Measurements from ENCODE around the gene EXOSC1.
"Not testable (repeated sequence)": the region's sequence is repeated elsewhere in the genome, so short reads cannot be mapped to it uniquely, and the experiment has no call there.

EXOSC1 gene

DNA sequence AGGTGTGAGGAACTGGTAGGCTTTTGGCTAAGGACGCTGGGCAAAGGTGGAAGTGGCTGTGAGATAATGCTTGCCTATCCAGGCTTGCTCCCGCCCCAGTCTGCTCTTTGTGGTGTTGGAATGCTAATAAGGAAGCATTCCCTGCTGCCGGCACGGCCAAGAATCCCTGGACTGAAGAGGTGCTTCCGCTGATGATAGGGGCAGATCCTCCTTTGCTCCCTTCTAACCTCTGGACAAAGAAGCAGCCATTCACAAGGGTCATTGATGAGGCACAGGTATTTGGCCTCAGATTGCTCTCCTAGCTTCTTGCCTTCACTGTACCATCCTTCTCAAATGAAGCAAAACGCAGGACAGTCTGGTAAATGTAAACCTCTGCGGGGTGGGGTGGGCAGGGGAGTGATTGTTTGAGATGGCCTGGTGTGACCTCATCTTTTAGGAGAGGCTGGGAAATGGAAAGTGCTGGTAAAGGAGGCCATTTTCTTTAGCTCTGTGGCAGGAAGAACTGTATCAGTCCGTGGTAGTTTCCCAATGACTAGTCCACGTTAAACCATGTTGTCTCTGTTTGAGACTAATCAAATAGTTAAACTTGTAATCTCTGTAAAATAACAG lies 18.1 kb downstream of the EXOSC1 start:
- Histone ChIP-seq H3K36me3 (ENCODE audit: control insufficient read depth, insufficient read depth, low read length) (peaks cover 28% of the 10 kb centered on the region), H3K27me3 (ENCODE audit: control insufficient read depth, insufficient read depth, low read length) (no peaks in the 10 kb centered on the region), H3K4me3 (ENCODE audit: low read depth, low read length) (peak overlapping the region; percentile 85), H3K9me3 (ENCODE audit: control insufficient read depth, insufficient read depth, low read length) (no peaks in the 10 kb centered on the region), H3K9ac (ENCODE audit: low read depth, low read length) (peak overlapping the region; percentile 97), H3K4me1 (ENCODE audit: control insufficient read depth, insufficient read depth, low read length) (peaks cover 7% of the 10 kb centered on the region)

DNA sequence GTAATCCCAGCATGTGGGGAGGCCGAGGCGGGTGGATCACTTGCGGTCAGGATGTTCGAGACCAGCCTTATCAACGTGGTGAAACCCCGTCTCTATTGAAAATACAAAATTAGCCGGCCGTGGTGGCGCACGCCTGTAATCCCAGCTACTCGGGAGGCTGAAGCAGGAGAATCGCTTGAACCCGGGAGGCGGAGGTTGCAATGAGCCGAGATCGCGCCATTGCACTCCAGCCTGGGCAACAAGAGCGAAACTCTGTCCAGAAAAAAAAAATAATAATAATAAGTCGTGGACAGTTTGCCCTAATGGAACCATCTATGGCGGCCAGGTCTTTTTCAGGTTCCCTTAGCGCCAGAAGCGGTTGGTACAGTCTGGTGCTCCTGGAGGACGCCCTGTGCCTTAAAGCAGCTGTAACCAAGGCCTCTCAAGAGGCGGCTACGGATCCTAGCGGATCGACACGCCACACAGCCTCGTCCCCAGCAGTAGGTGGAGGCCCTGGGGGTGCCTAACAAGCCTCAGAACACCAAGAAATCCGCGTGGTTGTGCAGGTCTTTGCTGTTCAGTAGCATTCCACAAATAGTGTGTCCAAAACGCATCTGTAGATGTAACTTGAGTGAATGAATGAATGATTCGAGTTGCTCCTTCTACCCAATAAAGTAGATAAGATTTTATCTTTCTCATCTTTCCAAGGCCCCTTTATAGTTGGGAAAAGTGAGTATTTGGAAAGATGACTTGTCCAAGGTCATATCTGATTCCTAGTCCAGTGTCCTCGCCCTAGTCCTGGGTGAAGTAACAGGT lies 18.8 kb downstream of the EXOSC1 start:
- Histone ChIP-seq H3K4me1 (ENCODE audit: control insufficient read depth, insufficient read depth, low read length) (peaks cover 7% of the 10 kb centered on the region), H3K27me3 (ENCODE audit: control insufficient read depth, insufficient read depth, low read length) (no peaks in the 10 kb centered on the region), H3K9me3 (ENCODE audit: control insufficient read depth, insufficient read depth, low read length) (no peaks in the 10 kb centered on the region), H3K9ac (ENCODE audit: low read depth, low read length) (peak overlapping the region; percentile 97), H3K36me3 (ENCODE audit: control insufficient read depth, insufficient read depth, low read length) (peaks cover 26% of the 10 kb centered on the region), H3K4me3 (ENCODE audit: low read depth, low read length) (peak overlapping the region; percentile 85)

DNA sequence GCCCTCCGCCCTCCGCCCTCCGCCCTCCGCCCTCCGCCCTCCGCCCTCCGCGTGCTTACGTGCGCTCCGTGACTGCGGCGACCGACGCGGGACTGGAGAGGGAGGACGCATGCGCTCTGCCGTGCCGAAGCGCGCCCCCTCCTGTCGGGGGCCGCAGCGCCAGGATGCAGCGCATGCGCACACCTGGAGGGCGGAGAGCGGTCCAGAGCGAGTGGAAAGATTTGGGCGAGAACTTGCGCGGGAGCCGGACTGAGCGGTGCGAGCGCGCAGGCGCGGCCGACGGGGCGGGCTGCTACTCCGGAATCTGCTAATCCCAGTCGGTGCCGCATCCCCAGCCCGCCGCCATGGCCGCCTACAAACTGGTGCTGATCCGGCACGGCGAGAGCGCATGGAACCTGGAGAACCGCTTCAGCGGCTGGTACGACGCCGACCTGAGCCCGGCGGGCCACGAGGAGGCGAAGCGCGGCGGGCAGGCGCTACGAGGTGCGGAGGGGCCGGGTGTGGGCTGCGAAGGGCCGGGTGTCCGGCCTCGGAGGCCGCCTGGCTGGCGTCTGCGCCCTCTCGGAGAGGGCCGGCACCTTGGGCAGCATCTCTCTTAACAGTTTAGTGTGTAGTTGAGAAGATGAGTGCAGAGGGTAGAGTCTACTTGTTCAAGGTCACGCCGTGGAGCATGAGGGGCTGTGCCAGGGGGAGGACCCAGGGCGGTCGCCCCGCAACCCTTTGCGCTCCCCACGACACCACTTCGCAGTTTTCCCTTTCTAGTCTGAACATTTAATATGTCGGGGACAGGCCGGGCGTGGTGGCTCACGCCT lies 19.6 kb downstream of the EXOSC1 start, which contains the start of gene PGAM1:
Gene PGAM1 (plus strand): TSS at position 228 of the 812 bp plus-strand sequence. CDS start 117 bp downstream, at position 345.
- peak within 1 kb of the TSS; percentile 97 for H3K9ac ChIP-seq (ENCODE audit: low read depth, low read length)
- H3K27me3 ChIP-seq (ENCODE audit: control insufficient read depth, insufficient read depth, low read length) = no peaks in the 10 kb centered on the region
- H3K36me3 ChIP-seq (ENCODE audit: control insufficient read depth, insufficient read depth, low read length) = peaks cover 19% of the 10 kb centered on the region
- no peaks in the 10 kb centered on the region for H3K9me3 ChIP-seq (ENCODE audit: control insufficient read depth, insufficient read depth, low read length)
- H3K4me1 ChIP-seq (ENCODE audit: control insufficient read depth, insufficient read depth, low read length) = peaks cover 7% of the 10 kb centered on the region
- H3K4me3 ChIP-seq (ENCODE audit: low read depth, low read length) = peak within 1 kb of the TSS; percentile 85

DNA sequence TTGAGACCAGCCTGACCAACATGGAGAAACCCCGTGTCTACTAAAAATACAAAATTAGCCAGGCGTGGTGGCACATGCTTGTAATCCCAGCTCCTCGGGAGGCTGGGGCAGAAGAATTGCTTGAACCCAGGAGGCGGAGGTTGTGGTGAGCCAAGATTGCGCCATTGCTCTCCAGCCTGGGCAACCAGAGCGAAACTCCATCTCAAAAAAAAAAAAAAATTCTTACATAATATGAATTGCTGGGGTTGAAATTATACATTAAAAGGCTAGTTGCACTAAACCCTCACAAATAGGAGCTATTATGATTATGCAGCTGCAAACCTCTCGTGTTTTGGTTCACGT lies 22.1 kb downstream of the EXOSC1 start:
- H3K9ac ChIP-seq (ENCODE audit: low read depth, low read length); H3K36me3 ChIP-seq (ENCODE audit: control insufficient read depth, insufficient read depth, low read length); H3K4me3 ChIP-seq (ENCODE audit: low read depth, low read length); H3K9me3 ChIP-seq (ENCODE audit: control insufficient read depth, insufficient read depth, low read length); H3K4me1 ChIP-seq (ENCODE audit: control insufficient read depth, insufficient read depth, low read length); H3K27me3 ChIP-seq (ENCODE audit: control insufficient read depth, insufficient read depth, low read length): not testable (repeated sequence)

DNA sequence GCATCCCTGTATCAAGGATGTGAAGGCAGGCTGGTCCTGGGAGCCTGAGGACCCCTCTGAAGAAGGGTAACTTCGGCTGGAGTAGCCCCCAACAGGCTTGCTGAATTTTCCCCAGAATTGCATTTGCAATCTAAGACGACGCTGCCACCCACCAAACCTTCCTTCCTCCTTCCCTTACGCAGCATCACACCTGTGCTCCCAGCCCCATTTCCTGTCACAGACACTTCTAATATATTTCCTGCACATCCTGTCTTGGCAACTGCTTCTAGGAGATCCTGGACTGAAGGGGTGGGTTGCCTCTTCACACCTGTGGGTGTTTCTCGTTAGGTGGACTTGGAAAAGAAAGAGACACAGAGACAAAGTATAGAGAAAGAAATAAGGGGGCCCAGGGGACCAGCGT lies 29.2 kb downstream of the EXOSC1 start:
- H3K4me3 ChIP-seq (ENCODE audit: low read depth, low read length) = no peak overlapping the region
- peaks cover 9% of the 10 kb centered on the region for H3K4me1 ChIP-seq (ENCODE audit: control insufficient read depth, insufficient read depth, low read length)
- H3K9ac ChIP-seq (ENCODE audit: low read depth, low read length) = no peak overlapping the region
- no peaks in the 10 kb centered on the region for H3K27me3 ChIP-seq (ENCODE audit: control insufficient read depth, insufficient read depth, low read length)
- no peaks in the 10 kb centered on the region for H3K36me3 ChIP-seq (ENCODE audit: control insufficient read depth, insufficient read depth, low read length)
- H3K9me3 ChIP-seq (ENCODE audit: control insufficient read depth, insufficient read depth, low read length) = no peaks in the 10 kb centered on the region

DNA sequence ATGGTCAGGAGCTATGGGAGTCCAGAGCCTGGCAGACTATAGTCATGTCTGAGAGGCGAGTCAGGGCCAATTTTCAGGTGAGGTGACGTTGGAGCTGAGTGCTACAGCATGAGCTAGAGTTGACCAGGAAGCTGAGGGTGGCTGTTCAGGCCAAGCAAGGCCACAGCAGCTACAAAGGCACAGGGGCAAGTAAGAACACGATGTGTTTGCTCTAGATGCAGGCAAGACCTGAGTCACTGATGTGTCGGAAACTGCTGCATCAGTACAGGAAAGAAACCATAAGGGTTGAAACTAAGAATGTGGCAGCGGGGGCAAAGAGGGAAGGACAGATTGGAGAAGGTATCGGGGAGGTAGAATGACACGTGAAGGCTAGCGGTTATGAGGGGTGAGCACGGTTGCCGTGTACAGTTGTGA lies 32.9 kb downstream of the EXOSC1 start:
- Histone ChIP-seq H3K36me3 (ENCODE audit: control insufficient read depth, insufficient read depth, low read length) (no peaks in the 10 kb centered on the region), H3K9me3 (ENCODE audit: control insufficient read depth, insufficient read depth, low read length) (no peaks in the 10 kb centered on the region), H3K4me1 (ENCODE audit: control insufficient read depth, insufficient read depth, low read length) (peaks cover 4% of the 10 kb centered on the region), H3K4me3 (ENCODE audit: low read depth, low read length) (no peak overlapping the region), H3K27me3 (ENCODE audit: control insufficient read depth, insufficient read depth, low read length) (no peaks in the 10 kb centered on the region), H3K9ac (ENCODE audit: low read depth, low read length) (no peak overlapping the region)

DNA sequence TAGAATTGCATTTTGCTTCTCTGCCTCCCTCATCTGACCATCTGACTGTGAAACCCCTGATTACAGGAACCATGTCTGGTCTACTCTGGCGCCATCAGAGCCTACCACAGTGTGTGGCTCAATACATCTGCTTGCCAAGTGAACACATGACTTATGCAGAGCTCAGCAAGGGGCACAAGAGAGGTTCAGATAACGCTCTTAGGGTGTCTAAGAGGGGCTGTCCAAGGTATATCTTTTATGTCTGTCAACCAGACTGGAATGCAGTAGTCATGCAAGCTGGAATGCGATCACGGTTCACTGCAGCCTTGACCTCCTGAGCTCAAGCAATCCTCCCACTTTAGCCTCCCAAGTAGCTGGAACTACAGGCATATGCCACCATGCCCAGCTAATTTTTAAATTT lies 34.4 kb downstream of the EXOSC1 start:
- H3K9ac ChIP-seq (ENCODE audit: low read depth, low read length) = no peak overlapping the region
- H3K4me3 ChIP-seq (ENCODE audit: low read depth, low read length) = no peak overlapping the region
- H3K4me1 ChIP-seq (ENCODE audit: control insufficient read depth, insufficient read depth, low read length) = peaks cover 4% of the 10 kb centered on the region
- H3K36me3 ChIP-seq (ENCODE audit: control insufficient read depth, insufficient read depth, low read length) = no peaks in the 10 kb centered on the region
- H3K27me3 ChIP-seq (ENCODE audit: control insufficient read depth, insufficient read depth, low read length) = no peaks in the 10 kb centered on the region
- H3K9me3 ChIP-seq (ENCODE audit: control insufficient read depth, insufficient read depth, low read length) = no peaks in the 10 kb centered on the region

DNA sequence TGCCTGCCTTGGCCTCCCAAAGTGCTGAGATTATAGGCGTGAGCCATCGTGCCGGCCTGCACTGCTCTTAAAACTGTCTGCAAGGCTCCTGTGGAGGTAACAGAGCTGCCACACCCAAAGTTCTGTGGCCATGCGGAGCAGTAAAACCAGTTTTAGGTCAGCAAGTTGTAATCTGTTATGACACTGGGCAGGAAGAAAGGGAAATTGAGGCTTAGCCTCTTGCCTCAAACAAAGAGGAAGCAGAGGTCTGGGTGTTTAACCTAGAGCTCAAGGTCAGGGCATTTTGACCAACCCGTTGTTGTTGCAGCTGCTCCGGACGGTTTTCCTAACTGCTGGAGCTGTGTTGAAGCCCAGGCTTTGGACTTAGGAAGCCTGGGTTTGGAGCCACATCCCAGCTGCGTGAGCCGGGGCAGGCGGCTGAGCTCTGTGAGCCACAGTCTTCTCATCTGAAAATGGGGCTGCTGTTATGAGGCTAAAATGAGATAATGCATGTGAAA lies 37.3 kb downstream of the EXOSC1 start:
- Histone ChIP-seq H3K36me3 (ENCODE audit: control insufficient read depth, insufficient read depth, low read length) (no peaks in the 10 kb centered on the region), H3K4me3 (ENCODE audit: low read depth, low read length) (no peak overlapping the region), H3K4me1 (ENCODE audit: control insufficient read depth, insufficient read depth, low read length) (no peaks in the 10 kb centered on the region), H3K9ac (ENCODE audit: low read depth, low read length) (no peak overlapping the region), H3K27me3 (ENCODE audit: control insufficient read depth, insufficient read depth, low read length) (no peaks in the 10 kb centered on the region), H3K9me3 (ENCODE audit: control insufficient read depth, insufficient read depth, low read length) (no peaks in the 10 kb centered on the region)

DNA sequence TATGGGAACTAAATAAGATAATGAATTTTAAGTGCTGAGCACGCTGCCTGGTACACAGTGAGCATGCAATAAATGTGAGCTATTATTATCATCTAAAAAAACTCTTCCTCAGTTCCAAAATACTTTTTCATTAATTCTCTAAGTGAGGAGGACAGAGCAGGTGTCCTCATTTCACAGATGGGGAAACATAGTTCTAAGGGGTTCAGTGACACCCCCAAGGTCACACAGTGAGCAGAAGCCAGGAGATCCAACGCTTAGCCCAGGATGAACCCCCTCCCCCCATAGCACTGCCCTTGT lies 37.9 kb downstream of the EXOSC1 start:
- H3K9me3 ChIP-seq (ENCODE audit: control insufficient read depth, insufficient read depth, low read length) = no peaks in the 10 kb centered on the region
- no peak overlapping the region for H3K4me3 ChIP-seq (ENCODE audit: low read depth, low read length)
- H3K9ac ChIP-seq (ENCODE audit: low read depth, low read length) = no peak overlapping the region
- no peaks in the 10 kb centered on the region for H3K36me3 ChIP-seq (ENCODE audit: control insufficient read depth, insufficient read depth, low read length)
- no peaks in the 10 kb centered on the region for H3K4me1 ChIP-seq (ENCODE audit: control insufficient read depth, insufficient read depth, low read length)
- H3K27me3 ChIP-seq (ENCODE audit: control insufficient read depth, insufficient read depth, low read length) = no peaks in the 10 kb centered on the region

DNA sequence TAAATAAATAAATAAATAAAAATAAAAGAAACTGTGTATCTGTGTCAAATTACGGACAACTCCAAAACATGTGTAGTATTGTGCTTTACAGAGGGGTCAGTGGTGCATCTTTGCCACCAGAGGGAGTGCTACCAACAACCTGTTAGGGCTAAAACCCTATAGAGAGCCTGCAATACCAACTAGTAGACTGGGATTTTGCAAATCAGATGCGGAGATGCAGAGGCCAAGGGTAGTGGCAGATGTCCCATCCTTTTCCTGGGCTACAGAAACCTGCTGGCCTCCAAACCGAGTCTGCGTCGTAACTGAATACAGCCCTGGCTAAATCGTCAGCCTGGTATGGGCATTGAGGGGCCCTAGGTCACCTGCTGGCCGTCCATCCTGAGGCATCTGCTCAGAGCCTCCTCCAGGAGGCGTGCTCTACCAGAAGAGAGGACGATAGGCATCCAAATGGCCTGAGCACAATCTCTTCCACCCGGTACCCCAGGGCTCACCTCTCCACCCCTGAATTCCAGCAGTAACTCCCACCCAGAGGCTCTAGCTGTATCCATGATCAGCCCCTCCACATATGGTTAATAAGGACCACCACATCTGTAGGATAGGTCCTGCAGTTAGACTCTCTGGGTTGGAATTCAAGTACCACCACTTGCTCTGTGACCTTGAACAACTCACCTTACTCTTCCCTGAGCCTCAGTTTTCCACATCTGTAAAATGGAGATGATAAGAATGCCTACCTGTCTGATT lies 38.4 kb downstream of the EXOSC1 start:
- Histone ChIP-seq H3K9me3 (ENCODE audit: control insufficient read depth, insufficient read depth, low read length) (no peaks in the 10 kb centered on the region), H3K36me3 (ENCODE audit: control insufficient read depth, insufficient read depth, low read length) (no peaks in the 10 kb centered on the region), H3K27me3 (ENCODE audit: control insufficient read depth, insufficient read depth, low read length) (no peaks in the 10 kb centered on the region), H3K9ac (ENCODE audit: low read depth, low read length) (no peak overlapping the region), H3K4me3 (ENCODE audit: low read depth, low read length) (peak overlapping the region; percentile 53), H3K4me1 (ENCODE audit: control insufficient read depth, insufficient read depth, low read length) (no peaks in the 10 kb centered on the region)

DNA sequence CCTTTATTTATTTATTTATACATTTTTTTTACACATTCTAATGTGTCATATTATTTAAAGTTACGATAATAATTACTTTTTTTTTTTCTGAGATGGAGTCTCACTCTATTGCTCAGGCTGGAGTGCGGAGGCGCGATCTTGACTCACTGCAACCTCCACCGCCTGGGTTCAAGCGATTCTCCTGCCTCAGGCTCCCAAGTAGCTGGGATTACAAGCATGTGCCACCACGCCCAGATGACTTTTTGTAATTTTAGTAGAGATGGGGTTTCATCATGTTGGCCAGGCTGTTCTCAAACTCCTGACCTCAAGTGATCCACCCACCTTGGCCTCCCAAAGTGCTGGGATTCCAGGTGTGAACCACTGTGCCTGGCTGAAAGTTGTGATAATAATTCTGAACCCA lies 39.3 kb downstream of the EXOSC1 start:
- not testable (repeated sequence) for H3K4me3 ChIP-seq (ENCODE audit: low read depth, low read length); H3K4me1 ChIP-seq (ENCODE audit: control insufficient read depth, insufficient read depth, low read length); H3K27me3 ChIP-seq (ENCODE audit: control insufficient read depth, insufficient read depth, low read length); H3K36me3 ChIP-seq (ENCODE audit: control insufficient read depth, insufficient read depth, low read length); H3K9me3 ChIP-seq (ENCODE audit: control insufficient read depth, insufficient read depth, low read length); H3K9ac ChIP-seq (ENCODE audit: low read depth, low read length)

All from iPS-15b (cell line).